ENCODE measurements around the gene ARAP2. TPM values are rescaled to one million over a fixed set of nuclear protein-coding genes. Genes with fewer than 3 reads are reported as not detected.
A peak's percentile ranks its signal among the peaks of the same experiment; 100 is the strongest.

Gene ARAP2
- polyA plus RNA-seq, 3 donors from 2014 or later = 34.7 to 62.7 (median 38.9) TPM

GRCh38 chr4:36082817-36083216 lies 161.5 kb downstream of the ARAP2 start:
- Mint-ChIP-seq H3K9me3 (no peaks in the 10 kb centered on the region), H3K4me3 (no peak overlapping the region), H3K27ac (peak overlapping the region in 1 of 6 donors; percentile 4), H3K27me3 (ENCODE audit: low read depth in 3 of 3) (no peaks in the 10 kb centered on the region), H3K4me1 (peaks cover 11 to 30% of the 10 kb centered on the region in 2 donors), H3K36me3 (peaks cover 0 to 7% (median 3%) of the 10 kb centered on the region in 3 donors)
- no peak for DNase-seq

- Mint-ChIP-seq H3K27me3 (ENCODE audit: low read depth in 3 of 3) (no peaks in the 10 kb centered on the region), H3K4me1 (peaks cover 8 to 15% of the 10 kb centered on the region in 2 donors), H3K4me3 (no peak overlapping the region), H3K36me3 (peaks cover 0 to 7% (median 3%) of the 10 kb centered on the region in 3 donors), H3K9me3 (no peaks in the 10 kb centered on the region), H3K27ac (no peak overlapping the region)
- no peak for DNase-seq
Observed at GRCh38 chr4:36081185-36081584, 163.1 kb downstream of the ARAP2 start.

GRCh38 chr4:36079666-36080065 lies 164.6 kb downstream of the ARAP2 start:
- no peaks in the 10 kb centered on the region for H3K9me3 Mint-ChIP-seq
- peaks cover 4 to 8% of the 10 kb centered on the region in 2 donors for H3K4me1 Mint-ChIP-seq
- H3K27me3 Mint-ChIP-seq (ENCODE audit: low read depth in 3 of 3) = no peaks in the 10 kb centered on the region
- no peak overlapping the region for H3K4me3 Mint-ChIP-seq
- H3K36me3 Mint-ChIP-seq = peaks cover 0 to 7% (median 3%) of the 10 kb centered on the region in 3 donors
- peak overlapping the region in 1 of 6 donors; percentile 2 for H3K27ac Mint-ChIP-seq
- no peak for DNase-seq

- no peak for DNase-seq
- Mint-ChIP-seq H3K27me3 (ENCODE audit: low read depth in 3 of 3) (no peaks in the 10 kb centered on the region), H3K4me3 (no peak overlapping the region), H3K36me3 (peaks cover 3 to 7% (median 3%) of the 10 kb centered on the region in 3 donors), H3K27ac (no peak overlapping the region), H3K9me3 (no peaks in the 10 kb centered on the region), H3K4me1 (no peaks in the 10 kb centered on the region)
Observed at GRCh38 chr4:36078319-36078718, 166.0 kb downstream of the ARAP2 start.

GRCh38 chr4:36072529-36072928 lies 171.8 kb downstream of the ARAP2 start:
- no peak for DNase-seq
- H3K27me3 Mint-ChIP-seq (ENCODE audit: low read depth in 3 of 3) = no peaks in the 10 kb centered on the region
- H3K9me3 Mint-ChIP-seq = no peaks in the 10 kb centered on the region
- H3K27ac Mint-ChIP-seq = peak overlapping the region in 2 of 6 donors; percentile 44 to 59
- peaks cover 15 to 32% (median 30%) of the 10 kb centered on the region in 3 donors for H3K36me3 Mint-ChIP-seq
- H3K4me3 Mint-ChIP-seq = no peak overlapping the region
- H3K4me1 Mint-ChIP-seq = peaks cover 1 to 24% of the 10 kb centered on the region in 2 donors

- Mint-ChIP-seq H3K4me3 (no peak overlapping the region), H3K27ac (peak overlapping the region in 5 of 6 donors; percentile 53 to 71 (median 62)), H3K4me1 (peaks cover 1 to 31% of the 10 kb centered on the region in 2 donors), H3K9me3 (no peaks in the 10 kb centered on the region), H3K36me3 (peaks cover 21 to 31% (median 29%) of the 10 kb centered on the region in 3 donors), H3K27me3 (ENCODE audit: low read depth in 3 of 3) (peaks cover under 1 to 8% (median 6%) of the 10 kb centered on the region in 3 donors)
- no peak for DNase-seq
Observed at GRCh38 chr4:36067116-36067515, 177.2 kb downstream of the ARAP2 start.

- peaks cover 8 to 14% (median 8%) of the 10 kb centered on the region in 3 donors for H3K27me3 Mint-ChIP-seq (ENCODE audit: low read depth in 3 of 3)
- no peak overlapping the region for H3K4me3 Mint-ChIP-seq
- H3K27ac Mint-ChIP-seq = peak overlapping the region in 2 of 6 donors; percentile 45 to 61
- H3K4me1 Mint-ChIP-seq = peaks cover 1 to 25% of the 10 kb centered on the region in 2 donors
- DNase-seq = no peak
- H3K9me3 Mint-ChIP-seq = no peaks in the 10 kb centered on the region
- peaks cover 25 to 33% (median 26%) of the 10 kb centered on the region in 3 donors for H3K36me3 Mint-ChIP-seq
Observed at GRCh38 chr4:36065274-36065871, 178.9 kb downstream of the ARAP2 start.

GRCh38 chr4:36064117-36064516 lies 180.2 kb downstream of the ARAP2 start:
- Mint-ChIP-seq H3K27me3 (ENCODE audit: low read depth in 3 of 3) (peaks cover 8 to 14% (median 8%) of the 10 kb centered on the region in 3 donors), H3K27ac (peak overlapping the region; percentile 17 to 52 (median 30)), H3K4me1 (peaks cover 0 to 18% of the 10 kb centered on the region in 2 donors), H3K9me3 (no peaks in the 10 kb centered on the region), H3K36me3 (peaks cover 16 to 33% (median 21%) of the 10 kb centered on the region in 3 donors), H3K4me3 (no peak overlapping the region)
- no peak for DNase-seq

GRCh38 chr4:36056136-36056535 lies 188.2 kb downstream of the ARAP2 start:
- DNase-seq = no peak
- H3K36me3 Mint-ChIP-seq = peaks cover 0 to 16% (median 2%) of the 10 kb centered on the region in 3 donors
- no peak overlapping the region for H3K27ac Mint-ChIP-seq
- no peaks in the 10 kb centered on the region for H3K4me1 Mint-ChIP-seq
- no peak overlapping the region for H3K4me3 Mint-ChIP-seq
- peaks cover 0 to 4% (median under 1%) of the 10 kb centered on the region in 3 donors for H3K27me3 Mint-ChIP-seq (ENCODE audit: low read depth in 3 of 3)
- no peaks in the 10 kb centered on the region for H3K9me3 Mint-ChIP-seq

GRCh38 chr4:36054694-36055422 lies 189.5 kb downstream of the ARAP2 start:
- Mint-ChIP-seq H3K36me3 (peaks cover 0 to 16% (median 2%) of the 10 kb centered on the region in 3 donors), H3K27ac (no peak overlapping the region), H3K9me3 (no peaks in the 10 kb centered on the region), H3K4me3 (no peak overlapping the region), H3K4me1 (no peaks in the 10 kb centered on the region), H3K27me3 (ENCODE audit: low read depth in 3 of 3) (no peaks in the 10 kb centered on the region)
- no peak for DNase-seq

- no peak overlapping the region for H3K27ac Mint-ChIP-seq
- no peaks in the 10 kb centered on the region for H3K27me3 Mint-ChIP-seq (ENCODE audit: low read depth in 3 of 3)
- no peak overlapping the region for H3K4me3 Mint-ChIP-seq
- no peak for DNase-seq
- no peaks in the 10 kb centered on the region for H3K4me1 Mint-ChIP-seq
- H3K9me3 Mint-ChIP-seq = no peaks in the 10 kb centered on the region
- H3K36me3 Mint-ChIP-seq = peaks cover 0 to 16% (median 2%) of the 10 kb centered on the region in 3 donors
Observed at GRCh38 chr4:36053930-36054329, 190.4 kb downstream of the ARAP2 start.

- Mint-ChIP-seq H3K4me1 (no peaks in the 10 kb centered on the region), H3K4me3 (no peak overlapping the region), H3K27me3 (ENCODE audit: low read depth in 3 of 3) (no peaks in the 10 kb centered on the region)
Observed at GRCh38 chr4:36051634-36052033, 192.7 kb downstream of the ARAP2 start.

GRCh38 chr4:36046026-36046425 lies 198.3 kb downstream of the ARAP2 start:
- no peak for DNase-seq
- H3K4me3 Mint-ChIP-seq = no peak overlapping the region
- H3K27ac Mint-ChIP-seq = no peak overlapping the region
- H3K36me3 Mint-ChIP-seq = peaks cover 4 to 25% (median 12%) of the 10 kb centered on the region in 3 donors
- H3K27me3 Mint-ChIP-seq (ENCODE audit: low read depth in 3 of 3) = no peaks in the 10 kb centered on the region
- H3K4me1 Mint-ChIP-seq = no peaks in the 10 kb centered on the region
- H3K9me3 Mint-ChIP-seq = no peaks in the 10 kb centered on the region

More at GRCh38 chr4:36051634-36052033, 192.7 kb downstream of the ARAP2 start:
- Mint-ChIP-seq H3K36me3 (peaks cover 0 to 13% (median 2%) of the 10 kb centered on the region in 3 donors), H3K9me3 (no peaks in the 10 kb centered on the region), H3K27ac (no peak overlapping the region)
- DNase-seq = no peak

GRCh38 chr4:36043901-36044300 lies 200.4 kb downstream of the ARAP2 start:
- Mint-ChIP-seq H3K36me3 (peaks cover 19 to 43% (median 30%) of the 10 kb centered on the region in 3 donors), H3K27ac (no peak overlapping the region), H3K4me3 (no peak overlapping the region)

More at GRCh38 chr4:36043901-36044300, 200.4 kb downstream of the ARAP2 start:
- H3K27me3 Mint-ChIP-seq (ENCODE audit: low read depth in 3 of 3) = no peaks in the 10 kb centered on the region
- no peaks in the 10 kb centered on the region for H3K4me1 Mint-ChIP-seq
- no peaks in the 10 kb centered on the region for H3K9me3 Mint-ChIP-seq
- DNase-seq = no peak

Data from immature natural killer cell (primary cell).